HG02623 (cell line): ENCODE measurements around the gene ZNF521.
"Not testable (repeated sequence)": the region's sequence is repeated elsewhere in the genome, so short reads cannot be mapped to it uniquely, and the experiment has no call there.

Experiments
- ATAC-seq: cut with Tn5 transposase; IDR thresholded peaks from one replicate; pipeline ENCODE4 v1.9.1; 2021; ENCODE audit warnings: moderate library complexity; ENCODE audit not compliant: unreplicated experiment

ZNF521 gene

GRCh38 chr18:25043104-25043503 is 308.9 kb downstream of the ZNF521 start:
- ATAC-seq: no peak

- ATAC-seq: no peak
These were observed 309.3 kb downstream of the ZNF521 start for GRCh38 chr18:25042641-25043051.

GRCh38 chr18:25039781-25040180 is 312.2 kb downstream of the ZNF521 start:
- no peak for ATAC-seq

- no peak for ATAC-seq
These were observed 313.7 kb downstream of the ZNF521 start for GRCh38 chr18:25038261-25038660.

- no peak for ATAC-seq
These were observed 318.1 kb downstream of the ZNF521 start for GRCh38 chr18:25033747-25034471.

- not testable (repeated sequence) for ATAC-seq
These were observed 318.8 kb downstream of the ZNF521 start for GRCh38 chr18:25033175-25033574.

GRCh38 chr18:25029802-25030201 is 322.2 kb downstream of the ZNF521 start:
- no peak for ATAC-seq

- ATAC-seq: no peak
These were observed 332.0 kb downstream of the ZNF521 start for GRCh38 chr18:25019931-25020330.

- ATAC-seq: no peak
These were observed 332.7 kb downstream of the ZNF521 start for GRCh38 chr18:25019086-25019860.

GRCh38 chr18:25016666-25017065 is 335.3 kb downstream of the ZNF521 start:
- no peak for ATAC-seq

- ATAC-seq: no peak
These were observed 335.8 kb downstream of the ZNF521 start for GRCh38 chr18:25016181-25016580.
